GM13976 (cell line): ENCODE data around the gene C4orf50.

Experiments
- DNase-seq: peaks from one replicate; pipeline ENCODE4 v3.0.0; 2012; ENCODE audit warnings: low spot score
- CTCF ChIP-seq: IDR thresholded peaks from 2 replicates; pipeline ENCODE4 v1.5.1; 2012; ENCODE audit warnings: borderline replicate concordance, mild to moderate bottlenecking; ENCODE audit not compliant: insufficient read depth; ENCODE audit errors: extremely low read depth, missing control alignments, control extremely low read depth
- in situ Hi-C: fragments of 300-500 bp; cut with MboI; formaldehyde crosslinking; loops from one replicate; pipeline ENCODE4 v1.12.0; 2022; ENCODE audit warnings: low sequenced_read_pairs, mixed read lengths, inconsistent platforms; ENCODE audit not compliant: unreplicated experiment

C4orf50 gene

GRCh38 chr4:6052679-6053078, 34.4 kb upstream of the C4orf50 start:
- no peak for TF ChIP-seq CTCF
- in situ Hi-C loops, result no loop called here
- no peak for DNase-seq

- TF ChIP-seq CTCF, result no peak
- in situ Hi-C loops, result no loop called here
- DNase-seq, result no peak
These were observed 32.3 kb upstream of the C4orf50 start for GRCh38 chr4:6050551-6050950.

GRCh38 chr4:6049985-6050384, 31.8 kb upstream of the C4orf50 start:
- no peak for TF ChIP-seq CTCF
- in situ Hi-C loops, result no loop called here
- no peak for DNase-seq

GRCh38 chr4:6049278-6049677, 31.0 kb upstream of the C4orf50 start:
- no peak for TF ChIP-seq CTCF
- DNase-seq, result no peak
- in situ Hi-C loops, result no loop called here

GRCh38 chr4:6048537-6048936, 30.3 kb upstream of the C4orf50 start:
- no peak for TF ChIP-seq CTCF
- no peak for DNase-seq
- in situ Hi-C loops, result no loop called here

GRCh38 chr4:6047130-6047673, 29.0 kb upstream of the C4orf50 start:
- DNase-seq, result no peak
- in situ Hi-C loops, result no loop called here
- no peak for TF ChIP-seq CTCF
